K562 treated with DMSO at 1 percent for 24 hours (cell line): ENCODE results near the gene RPA3. TPM values are rescaled to one million over a fixed set of nuclear protein-coding genes. Genes with fewer than 3 reads are reported as not detected.

Experiments used
- total RNA-seq: library from RNA; unstranded; fragments of 300-600 nt; gene quantifications from 2 replicates; pipeline ENCODE4 v1.2.3, GENCODE V29; 2022; ENCODE audit warnings: low read depth; ENCODE audit not compliant: insufficient read depth

RPA3 gene
- total RNA-seq, result 28.3 and 37.1 TPM in 2 replicates

GRCh38 chr7:7718492-7718891 lies at the start of gene RPA3:
RPA3 (minus strand) TSS chr7:7718607; CDS start chr7:7640418, 78,189 bp downstream.

GRCh38 chr7:7640221-7641128 lies 77.9 kb downstream of the RPA3 start, which contains the start of gene UMAD1:
UMAD1 (plus strand) TSS chr7:7640752; CDS start chr7:7673372, 32,620 bp downstream.

Other genes with a start within 250 kb of the RPA3 start
- gene COL28A1, start 182.7 kb downstream of the RPA3 start, total RNA-seq, result 0.31 TPM in 1 of 2 replicates, not detected in the other
- 12.2 and 18.5 TPM in 2 replicates for gene MIOS, start 151.7 kb downstream of the RPA3 start, total RNA-seq
- gene UMAD1, start 77.9 kb downstream of the RPA3 start, total RNA-seq, result 13.7 and 14.9 TPM in 2 replicates